Measurements from ENCODE around the gene CCNJL.
A peak's percentile ranks its signal among the peaks of the same experiment; 100 is the strongest.

The CCNJL gene

GRCh38 chr5:160327818-160328217, 15.5 kb upstream of the CCNJL start:
- no peak for TF ChIP-seq ZFX (IDR thresholded peaks at IDR 0.05; ENCODE audit: borderline replicate concordance)
- no peak for TF ChIP-seq CTCF (IDR thresholded peaks at IDR 0.05)
- no peak overlapping the region for H3K27ac ChIP-seq

GRCh38 chr5:160326981-160327380, 14.6 kb upstream of the CCNJL start:
- H3K27ac ChIP-seq: no peak overlapping the region
- TF ChIP-seq CTCF (IDR thresholded peaks at IDR 0.05) (no peak), ZFX (IDR thresholded peaks at IDR 0.05; ENCODE audit: borderline replicate concordance) (no peak)

GRCh38 chr5:160325716-160326115, 13.4 kb upstream of the CCNJL start:
- TF ChIP-seq CTCF (IDR thresholded peaks at IDR 0.05): no peak
- no peak for TF ChIP-seq ZFX (IDR thresholded peaks at IDR 0.05; ENCODE audit: borderline replicate concordance)
- H3K27ac ChIP-seq: no peak overlapping the region

- TF ChIP-seq ZFX (IDR thresholded peaks at IDR 0.05; ENCODE audit: borderline replicate concordance): no peak
- TF ChIP-seq CTCF (IDR thresholded peaks at IDR 0.05): no peak
- H3K27ac ChIP-seq: no peak overlapping the region
These were observed 12.5 kb upstream of the CCNJL start for GRCh38 chr5:160324886-160325285.

- no peak overlapping the region for H3K27ac ChIP-seq
- TF ChIP-seq CTCF (IDR thresholded peaks at IDR 0.05) (no peak), ZFX (IDR thresholded peaks at IDR 0.05; ENCODE audit: borderline replicate concordance) (no peak)
These were observed 6.0 kb upstream of the CCNJL start for GRCh38 chr5:160318409-160318808.

- H3K27ac ChIP-seq: no peak overlapping the region
- TF ChIP-seq ZFX (IDR thresholded peaks at IDR 0.05; ENCODE audit: borderline replicate concordance): no peak
These were observed 5.1 kb upstream of the CCNJL start for GRCh38 chr5:160317434-160317833.

- peak overlapping the region; percentile 25; the same call in 1 of the 2 replicates for H3K27ac ChIP-seq
- TF ChIP-seq CTCF (IDR thresholded peaks at IDR 0.05) (no peak), ZFX (IDR thresholded peaks at IDR 0.05; ENCODE audit: borderline replicate concordance) (no peak)
These were observed 3.6 kb upstream of the CCNJL start for GRCh38 chr5:160315968-160316367.

Measured in 22Rv1 (cell line).